BJ (cell line): ENCODE measurements around the gene CRIP3. TPM values are rescaled to one million over a fixed set of nuclear protein-coding genes. Genes with fewer than 3 reads are reported as not detected.

Experiments used
- CTCF ChIA-PET: fragments of 350-600 bp; formaldehyde crosslinking; extraction: SDS; loops from one replicate; lab custom pipeline; 2021; ENCODE audit warnings: antibody characterized with exemption, inconsistent platforms; lab: Yijun Ruan, JAX
- POLR2A ChIA-PET: fragments of 300-600 bp; sonication (Branson Sonifier 250); formaldehyde crosslinking; extraction: SDS; loops from one replicate; lab custom pipeline; 2021; ENCODE audit warnings: antibody characterized with exemption; lab: Charles Lee
- DNase-seq: peaks from one replicate; pipeline ENCODE4 v3.0.0-alpha.2; 2011; ENCODE audit warnings: low read depth
- H3K27me3 ChIP-seq: 2 replicates; pipeline ENCODE4 v1.6.0; 2011; ENCODE audit warnings: low read length; ENCODE audit not compliant: control insufficient read depth, insufficient read depth
- H3K36me3 ChIP-seq: 2 replicates; pipeline ENCODE4 v1.5.1; 2011; ENCODE audit warnings: low read length; ENCODE audit not compliant: control insufficient read depth, insufficient read depth
- H3K4me3 ChIP-seq: 2 replicates; pipeline ENCODE4 v1.5.1; 2011; ENCODE audit warnings: low read depth, mild to moderate bottlenecking, control low read depth, low read length
- CTCF ChIP-seq: IDR thresholded peaks from 2 replicates; pipeline ENCODE4 v1.5.1; 2011; ENCODE audit warnings: low read depth, mild to moderate bottlenecking, control low read depth, inconsistent platforms, low read length, moderate library complexity; ENCODE audit not compliant: insufficient read depth
- polyA plus RNA-seq: library from polyadenylated mRNA; depleted of rRNA; stranded (reverse); fragments of >200 nt; gene quantifications from 2 replicates; pipeline ENCODE4 v1.2.3, GENCODE V29; 2011

Gene CRIP3
- polyA plus RNA-seq, 1 experiment, result not detected

- no peak for DNase-seq
- CTCF ChIA-PET, result interaction anchor here (1.2 kb wide), 1 partner anchor 11 kb away, joined by 3 read pairs; no protein-coding TSS in a partner anchor
- no peaks in the 10 kb centered on the region for H3K27me3 ChIP-seq
- no peak overlapping the region for H3K4me3 ChIP-seq
- TF ChIP-seq CTCF, result no peak
- H3K36me3 ChIP-seq, result peaks cover 2% of the 10 kb centered on the region; the same call in 1 of the 2 replicates
- POLR2A ChIA-PET, result no interaction called here
Observed at GRCh38 chr6:43331891-43332290, 23.3 kb upstream of the CRIP3 start.

GRCh38 chr6:43331470-43331869 is 22.8 kb upstream of the CRIP3 start:
- ChIA-PET CTCF (interaction anchor here (1.2 kb wide), 1 partner anchor 11 kb away, joined by 3 read pairs; no protein-coding TSS in a partner anchor), POLR2A (no interaction called here)
- H3K27me3 ChIP-seq, result no peaks in the 10 kb centered on the region
- H3K4me3 ChIP-seq, result no peak overlapping the region
- TF ChIP-seq CTCF, result no peak
- no peak for DNase-seq
- peaks cover 1% of the 10 kb centered on the region; the same call in 1 of the 2 replicates for H3K36me3 ChIP-seq

- Histone ChIP-seq H3K27me3 (no peaks in the 10 kb centered on the region; the same call in 1 of the 2 replicates), H3K36me3 (no peaks in the 10 kb centered on the region), H3K4me3 (no peak overlapping the region)
- ChIA-PET CTCF (interaction anchor here (0.6 to 1.2 kb wide), 3 partner anchors 8 to 68 kb away, joined by 3 to 4 read pairs (median 3); no protein-coding TSS in a partner anchor), POLR2A (no interaction called here)
- no peak for TF ChIP-seq CTCF
- no peak for DNase-seq
Observed at GRCh38 chr6:43328528-43328927, 19.9 kb upstream of the CRIP3 start.

GRCh38 chr6:43325876-43326275 is 17.2 kb upstream of the CRIP3 start:
- H3K27me3 ChIP-seq, result no peaks in the 10 kb centered on the region; the same call in 1 of the 2 replicates
- no peaks in the 10 kb centered on the region for H3K36me3 ChIP-seq
- POLR2A ChIA-PET, result no interaction called here
- TF ChIP-seq CTCF, result no peak
- H3K4me3 ChIP-seq, result no peak overlapping the region
- no peak for DNase-seq
- CTCF ChIA-PET, result interaction anchor here (0.6 to 1.5 kb wide), 2 partner anchors 9 to 280 kb away, joined by 3 to 7 read pairs; no protein-coding TSS in a partner anchor

GRCh38 chr6:43318011-43318410 is 9.4 kb upstream of the CRIP3 start:
- H3K4me3 ChIP-seq, result no peak overlapping the region
- no peaks in the 10 kb centered on the region; the same call in 1 of the 2 replicates for H3K27me3 ChIP-seq
- POLR2A ChIA-PET, result no interaction called here
- no peak for DNase-seq
- no peaks in the 10 kb centered on the region for H3K36me3 ChIP-seq
- no peak for TF ChIP-seq CTCF
- CTCF ChIA-PET, result interaction anchor here (0.6 to 1.7 kb wide), 2 partner anchors 10 to 18 kb away, joined by 3 to 7 read pairs; partner anchors contain the start of gene CRIP3
